Raji (cell line): ENCODE results near the gene PLXND1.

Source experiments
- POLR2A ChIP-seq: IDR thresholded peaks from 2 replicates; pipeline ENCODE4 v1.6.1; 2011; ENCODE audit warnings: low read depth, low read length, control low read depth; ENCODE audit not compliant: insufficient read depth

The PLXND1 gene

GRCh38 chr3:129606636-129607390 lies at the start of gene PLXND1:
PLXND1 (minus strand) TSS chr3:129606676; CDS start chr3:129606639, 37 bp downstream.
- no peak for TF ChIP-seq POLR2A

- TF ChIP-seq POLR2A: no peak
Measured at GRCh38 chr3:129655291-129655700, 48.8 kb upstream of the PLXND1 start.

- no peak for TF ChIP-seq POLR2A
Measured at GRCh38 chr3:129654131-129654530, 47.7 kb upstream of the PLXND1 start.

GRCh38 chr3:129653019-129653418 lies 46.5 kb upstream of the PLXND1 start:
- no peak for TF ChIP-seq POLR2A

GRCh38 chr3:129651435-129652202 lies 45.1 kb upstream of the PLXND1 start:
- TF ChIP-seq POLR2A: no peak

- TF ChIP-seq POLR2A: no peak
Measured at GRCh38 chr3:129650256-129650872, 43.9 kb upstream of the PLXND1 start.

GRCh38 chr3:129648391-129648790 lies 41.9 kb upstream of the PLXND1 start:
- TF ChIP-seq POLR2A: no peak

- no peak for TF ChIP-seq POLR2A
Measured at GRCh38 chr3:129645286-129645685, 38.8 kb upstream of the PLXND1 start.

- TF ChIP-seq POLR2A: no peak
Measured at GRCh38 chr3:129644836-129645235, 38.4 kb upstream of the PLXND1 start.

GRCh38 chr3:129638481-129638880 lies 32.0 kb upstream of the PLXND1 start:
- no peak for TF ChIP-seq POLR2A

- no peak for TF ChIP-seq POLR2A
Measured at GRCh38 chr3:129636082-129636481, 29.6 kb upstream of the PLXND1 start.

GRCh38 chr3:129635656-129636055 lies 29.2 kb upstream of the PLXND1 start:
- no peak for TF ChIP-seq POLR2A

- TF ChIP-seq POLR2A: no peak
Measured at GRCh38 chr3:129633751-129634481, 27.4 kb upstream of the PLXND1 start.

- no peak for TF ChIP-seq POLR2A
Measured at GRCh38 chr3:129632977-129633376, 26.5 kb upstream of the PLXND1 start.

GRCh38 chr3:129632556-129632955 lies 26.1 kb upstream of the PLXND1 start:
- TF ChIP-seq POLR2A: no peak
